Smooth muscle cell (in vitro differentiated cells): Measurements from ENCODE around the gene TNRC18. TPM values are rescaled to one million over a fixed set of nuclear protein-coding genes. Genes with fewer than 3 reads are reported as not detected.

Experiments
- DNase-seq: peaks from one replicate; lab custom pipeline; 2025; ENCODE audit not compliant: unreplicated experiment; lab: John Stamatoyannopoulos, UW
- H2AFZ ChIP-seq: fragments of 200-600 bp; sonication (generic); 2 replicates; pipeline ENCODE4 v1.6.0; 2016; ENCODE audit warnings: antibody characterized with exemption, low read depth, mild to moderate bottlenecking
- H3F3A ChIP-seq: fragments of 200-600 bp; sonication (generic); 2 replicates; pipeline ENCODE4 v1.6.0; 2017; ENCODE audit warnings: antibody characterized with exemption, low read depth
- H3K27ac ChIP-seq: fragments of 200-600 bp; sonication (generic); 2 replicates; pipeline ENCODE4 v1.5.1; 2016; ENCODE audit warnings: low read depth, mild to moderate bottlenecking
- H3K27me3 ChIP-seq: fragments of 200-600 bp; sonication (generic); 2 replicates; pipeline ENCODE4 v1.6.1; 2016; ENCODE audit warnings: low read depth, mild to moderate bottlenecking
- H3K36me3 ChIP-seq: fragments of 200-600 bp; sonication (generic); 2 replicates; pipeline ENCODE4 v1.5.1; 2016; ENCODE audit warnings: low read depth
- H3K4me1 ChIP-seq: fragments of 200-600 bp; sonication (generic); 2 replicates; pipeline ENCODE4 v1.5.1; 2016; ENCODE audit warnings: low read depth
- H3K4me2 ChIP-seq: fragments of 200-600 bp; sonication (generic); 2 replicates; pipeline ENCODE4 v1.6.0; 2016; ENCODE audit warnings: mild to moderate bottlenecking
- H3K4me3 ChIP-seq: fragments of 200-600 bp; sonication (generic); 2 replicates; pipeline ENCODE4 v1.5.1; 2016; ENCODE audit warnings: mild to moderate bottlenecking
- H3K79me2 ChIP-seq: fragments of 200-600 bp; sonication (generic); 2 replicates; pipeline ENCODE4 v1.6.0; 2016; ENCODE audit warnings: low read depth, mild to moderate bottlenecking
- H3K9ac ChIP-seq: fragments of 200-600 bp; sonication (generic); 2 replicates; pipeline ENCODE4 v1.6.0; 2016; ENCODE audit warnings: low read depth
- H3K9me3 ChIP-seq: fragments of 200-600 bp; sonication (generic); replicated peaks from 2 replicates; pipeline ENCODE4 v1.5.1; 2016; ENCODE audit warnings: low read depth
- H4K20me1 ChIP-seq: fragments of 200-600 bp; sonication (generic); 2 replicates; pipeline ENCODE4 v1.6.0; 2016; ENCODE audit warnings: low read depth
- CTCF ChIP-seq: fragments of 200-600 bp; sonication (generic); IDR thresholded peaks from 2 replicates; pipeline ENCODE4 v1.5.1; 2017; ENCODE audit warnings: borderline replicate concordance, mild to moderate bottlenecking, antibody characterized with exemption; ENCODE audit not compliant: insufficient read depth, poor library complexity, severe bottlenecking
- WGBS: methylation state at CpG from one replicate; pipeline ENCODE4 v1.1.7; 2016; ENCODE audit warnings: low lambda C conversion rate; 5-methylcytosine and 5-hydroxymethylcytosine counted together
- polyA plus RNA-seq: library from polyadenylated mRNA; unstranded; fragments of >200 nt; fragmentation: Nextera tagmentation; extraction: Ambion mirVana; gene quantifications from 2 replicates; pipeline ENCODE4 v1.2.1, GENCODE V29; 2016
- total RNA-seq: library from RNA; depleted of rRNA; stranded (reverse); fragments of >200 nt; gene quantifications from 2 replicates; pipeline ENCODE4 v1.2.3, GENCODE V29; 2014

The TNRC18 gene
- total and polyA plus RNA-seq, 2 experiments from 2014 or later = 6.4 to 40.3 TPM

GRCh38 chr7:5406957-5407945 is 16.4 kb downstream of the TNRC18 start:
- H3K4me1 ChIP-seq = no peaks in the 10 kb centered on the region
- no peaks in the 10 kb centered on the region for H3K9me3 ChIP-seq
- H3K36me3 ChIP-seq = no peaks in the 10 kb centered on the region
- H3K79me2 ChIP-seq = peaks cover 98% of the 10 kb centered on the region
- WGBS = 77% methylated on average over 24 of the region's 24 CpGs
- no peak for TF ChIP-seq CTCF
- no peak overlapping the region for H3K27ac ChIP-seq
- H3K4me3 ChIP-seq = no peak overlapping the region
- peaks cover 97% of the 10 kb centered on the region for H4K20me1 ChIP-seq
- DNase-seq = no peak
- no peak overlapping the region for H3K4me2 ChIP-seq
- H3F3A ChIP-seq = no peaks in the 10 kb centered on the region
- H3K9ac ChIP-seq = no peak overlapping the region
- H2AFZ ChIP-seq = no peak overlapping the region
- no peaks in the 10 kb centered on the region for H3K27me3 ChIP-seq

- Histone ChIP-seq H3K4me3 (no peak overlapping the region), H2AFZ (no peak overlapping the region), H4K20me1 (peaks cover 97% of the 10 kb centered on the region), H3K4me2 (no peak overlapping the region), H3K79me2 (peaks cover 100% of the 10 kb centered on the region), H3K9me3 (no peaks in the 10 kb centered on the region), H3K4me1 (no peaks in the 10 kb centered on the region), H3F3A (no peaks in the 10 kb centered on the region), H3K27me3 (no peaks in the 10 kb centered on the region), H3K27ac (no peak overlapping the region), H3K36me3 (no peaks in the 10 kb centered on the region), H3K9ac (no peak overlapping the region)
- TF ChIP-seq CTCF = no peak
- no peak for DNase-seq
- WGBS = 81% methylated on average over 8 of the region's 8 CpGs
Observed at GRCh38 chr7:5404421-5404826, 19.2 kb downstream of the TNRC18 start.

GRCh38 chr7:5403442-5403841 is 20.2 kb downstream of the TNRC18 start:
- H4K20me1 ChIP-seq = peaks cover 97% of the 10 kb centered on the region
- WGBS = 96% methylated on average over 6 of the region's 6 CpGs
- no peak overlapping the region for H3K4me3 ChIP-seq

More at GRCh38 chr7:5403442-5403841, 20.2 kb downstream of the TNRC18 start:
- no peak overlapping the region for H2AFZ ChIP-seq
- no peaks in the 10 kb centered on the region for H3K36me3 ChIP-seq
- no peaks in the 10 kb centered on the region for H3K4me1 ChIP-seq
- no peaks in the 10 kb centered on the region for H3F3A ChIP-seq
- H3K4me2 ChIP-seq = no peak overlapping the region
- DNase-seq = no peak
- H3K9me3 ChIP-seq = no peaks in the 10 kb centered on the region
- H3K27me3 ChIP-seq = no peaks in the 10 kb centered on the region
- peaks cover 99% of the 10 kb centered on the region for H3K79me2 ChIP-seq
- no peak for TF ChIP-seq CTCF
- H3K9ac ChIP-seq = no peak overlapping the region
- H3K27ac ChIP-seq = no peak overlapping the region
